HG03039 (cell line): ENCODE results near the gene CDH8.

Experiments
- ATAC-seq: cut with Tn5 transposase; IDR thresholded peaks from one replicate; pipeline ENCODE4 v1.9.1; 2021; ENCODE audit warnings: mild to moderate bottlenecking, moderate library complexity; ENCODE audit not compliant: unreplicated experiment

Gene CDH8

DNA sequence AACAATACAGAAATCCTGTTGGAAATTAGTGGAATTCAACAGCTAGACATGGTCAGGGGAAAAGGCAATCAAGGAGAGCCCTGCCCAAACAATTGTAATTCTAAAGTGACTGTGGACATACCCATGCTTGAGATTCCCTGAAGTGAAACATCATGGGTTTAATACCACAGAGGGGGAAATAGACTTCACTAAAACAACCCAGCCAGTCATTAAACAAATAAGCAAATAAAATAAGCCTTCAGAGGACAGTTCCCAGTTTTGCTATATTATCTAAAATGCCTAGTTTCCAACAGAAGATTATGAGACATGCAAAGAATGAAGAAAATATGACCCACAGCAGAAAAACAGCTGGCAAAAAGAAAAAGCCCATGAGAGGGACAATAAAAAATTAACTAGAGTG lies 376.3 kb downstream of the CDH8 start:
- no peak for ATAC-seq

GRCh38 chr16:61654962-61655361 lies 381.3 kb downstream of the CDH8 start:
- ATAC-seq = no peak

- ATAC-seq = no peak
Observed at GRCh38 chr16:61653544-61653943, 382.7 kb downstream of the CDH8 start.

DNA sequence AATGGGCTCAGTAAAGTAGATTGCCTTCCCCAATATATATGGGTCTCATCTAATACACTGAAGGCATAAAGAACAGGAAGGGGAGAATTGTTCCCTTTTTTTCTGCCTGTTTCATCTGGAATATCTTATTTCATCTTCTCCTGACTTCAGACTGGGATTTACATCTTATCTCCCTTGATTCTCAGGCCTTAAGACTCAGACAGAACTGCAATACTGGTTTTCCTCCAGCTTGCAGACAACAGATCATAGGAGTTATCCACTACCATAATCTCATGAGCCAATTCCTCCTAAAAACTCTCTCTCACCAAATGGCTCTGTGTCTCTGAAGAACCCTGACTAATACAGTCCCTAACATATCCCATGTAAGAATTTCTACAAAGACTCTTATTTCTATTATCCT lies 390.7 kb downstream of the CDH8 start:
- no peak for ATAC-seq

DNA sequence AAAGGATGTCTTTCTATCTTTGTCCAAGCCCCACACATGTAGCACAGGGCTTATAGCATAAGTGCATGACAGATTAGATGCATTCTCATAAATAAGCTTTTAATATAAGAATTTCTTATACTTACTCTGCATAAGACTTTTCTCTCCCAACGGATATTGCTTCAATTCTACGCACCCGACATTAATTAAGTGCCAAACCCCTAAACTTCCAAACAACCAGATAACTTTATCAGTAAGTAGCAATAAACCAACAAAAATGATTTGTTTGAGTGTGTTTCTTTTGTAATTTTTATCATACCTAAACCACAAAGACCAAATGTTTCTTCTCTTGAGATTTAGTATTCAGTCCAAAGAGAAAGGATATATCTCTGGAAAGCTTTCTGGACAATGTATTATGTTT lies 391.5 kb downstream of the CDH8 start:
- no peak for ATAC-seq

DNA sequence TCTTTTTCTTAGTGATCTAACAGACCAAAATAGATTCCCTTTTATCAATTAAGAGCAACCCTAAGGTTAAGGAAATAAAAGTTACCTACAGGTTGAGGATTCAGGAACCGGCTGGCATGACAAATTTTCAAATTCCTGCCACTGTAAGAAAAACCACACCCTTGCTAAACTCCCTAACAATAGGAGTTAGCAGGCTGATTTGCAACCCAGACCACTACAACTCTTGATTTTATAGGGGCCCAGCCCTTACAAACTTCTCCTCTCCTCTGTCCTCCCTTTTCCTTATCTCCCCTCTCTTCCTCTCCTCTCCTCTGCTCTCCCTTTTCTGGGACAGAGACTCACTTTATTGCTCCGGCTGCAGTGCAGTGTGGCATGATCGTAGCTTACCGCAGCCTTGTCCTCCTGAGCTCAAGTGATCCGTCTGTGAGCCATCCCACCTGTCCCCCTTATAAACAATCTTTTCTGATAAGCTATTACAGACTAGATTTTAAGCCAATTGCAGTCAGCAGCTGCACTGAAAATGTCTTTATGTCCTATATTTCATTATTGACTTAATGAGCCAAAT lies 418.9 kb downstream of the CDH8 start:
- no peak for ATAC-seq

- ATAC-seq = no peak
Observed at GRCh38 chr16:61616088-61616487, 420.1 kb downstream of the CDH8 start.

DNA sequence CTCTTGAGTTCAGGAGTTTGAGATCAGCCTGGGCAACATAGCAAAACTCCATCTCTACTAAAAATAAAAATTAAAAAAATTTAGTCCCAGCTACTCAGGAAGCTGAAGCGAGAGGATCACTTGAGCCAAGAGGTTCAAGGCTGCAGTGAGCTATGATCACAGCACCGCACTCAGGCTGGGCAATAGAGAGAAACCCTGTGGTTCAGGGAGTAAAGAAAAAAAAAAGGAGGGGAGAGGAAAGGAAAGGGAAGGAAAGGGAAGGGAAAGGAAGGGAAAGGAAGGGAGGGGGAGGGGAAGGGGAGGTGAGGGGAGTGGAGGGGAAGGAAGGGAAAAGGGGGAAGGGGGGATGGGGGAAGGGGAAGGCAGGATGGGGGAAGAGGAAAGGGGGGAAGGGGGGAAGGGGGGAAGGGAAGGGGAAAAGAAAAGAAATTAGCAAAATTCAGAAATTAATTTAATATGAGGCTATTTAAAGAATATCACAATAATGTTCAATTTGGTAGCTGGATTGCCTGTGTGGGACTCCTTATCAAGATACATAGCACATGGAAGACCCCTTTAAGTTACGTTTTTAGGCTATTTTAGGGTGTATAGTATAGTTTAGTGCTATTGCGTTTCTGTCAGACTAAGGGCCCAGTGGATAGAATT lies 424.3 kb downstream of the CDH8 start:
- no peak for ATAC-seq

DNA sequence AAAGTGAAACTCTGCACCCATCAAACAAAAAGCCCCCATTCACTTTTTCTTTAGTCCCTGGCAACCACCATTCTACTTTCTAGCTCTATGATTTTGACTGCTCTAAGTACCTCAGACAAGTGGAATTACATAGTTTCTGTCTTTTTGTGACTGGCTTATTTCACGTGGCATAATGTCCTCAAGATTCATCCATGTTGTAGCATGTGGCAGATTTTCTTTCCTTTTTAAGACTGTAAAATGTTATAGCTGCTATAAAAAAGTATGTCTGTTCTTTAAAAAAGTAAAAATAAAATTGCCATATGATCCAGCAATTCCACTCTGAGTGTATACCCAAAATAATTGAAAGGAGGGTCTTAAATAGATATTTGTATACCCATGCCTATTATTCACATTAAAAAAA lies 429.7 kb downstream of the CDH8 start:
- no peak for ATAC-seq
